Stomach (tissue), 4 donors: ENCODE results near the gene KIAA0930.

Experiments
- EP300 ChIP-seq: sonication (generic); formaldehyde crosslinking; IDR thresholded peaks from one replicate; pipeline ENCODE4 v1.6.1; 2017; ENCODE audit warnings: antibody characterized with exemption
- POLR2A ChIP-seq, 4 donors: fragments of 450-650 bp; IDR thresholded peaks; one replicate each; pipeline ENCODE4 v1.6.1; 2016; ENCODE audit warnings: antibody characterized with exemption in 4 of 4, control low read depth in 2 of 4, mild to moderate bottlenecking in 1 of 4, moderate library complexity in 1 of 4
- TF ChIP-seq, protein P1 (sequence below), 7 experiments: fragments of 450-650 bp in 4 of 7; fragments of 200-600 bp in 3 of 7; sonication (generic) in 3 of 7; IDR thresholded peaks; one replicate each; pipeline ENCODE4 v1.5.1; 2016 to 2019; ENCODE audit warnings: antibody characterized with exemption in 7 of 7, control low read depth in 2 of 7, mild to moderate bottlenecking in 1 of 7

DNA sequence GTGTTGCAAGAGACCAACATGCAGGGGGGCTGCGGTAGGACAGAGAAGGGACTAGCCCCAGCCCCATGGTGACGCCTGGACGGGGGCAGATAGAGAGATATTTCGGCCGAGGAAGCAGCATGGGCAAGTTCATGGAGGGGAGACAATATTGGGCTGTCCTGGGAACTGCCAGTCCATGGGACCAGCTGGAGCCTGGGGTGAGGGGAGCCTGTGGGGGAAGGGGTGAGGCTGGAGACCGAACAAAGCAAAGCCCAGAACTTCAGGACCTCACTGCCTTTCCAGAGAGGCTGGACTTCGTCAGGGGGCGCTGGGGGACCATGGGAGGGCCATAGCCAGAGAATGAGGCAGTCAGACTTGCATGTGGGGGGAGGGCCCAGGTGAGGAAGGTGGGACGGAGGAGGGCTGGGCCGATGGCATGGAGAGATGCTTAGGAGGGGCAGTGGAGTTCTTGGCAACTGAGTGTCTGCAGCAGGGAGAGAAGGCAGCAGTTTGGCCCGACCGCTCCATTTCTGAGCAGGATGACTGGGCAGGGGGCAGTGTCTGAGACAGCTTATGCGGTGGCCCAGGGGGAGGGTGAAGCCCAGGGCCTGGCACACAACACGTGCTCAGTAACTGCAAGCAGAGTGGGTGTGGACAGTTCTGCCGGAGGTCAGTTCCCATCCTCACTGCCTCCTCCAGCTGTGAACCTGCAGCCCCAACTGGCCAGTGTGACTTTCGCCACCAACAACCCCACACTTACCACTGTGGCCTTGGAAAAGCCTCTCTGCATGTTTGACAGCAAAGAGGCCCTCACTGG is 44.8 kb upstream of the KIAA0930 start:
- TF ChIP-seq EP300 (no peak), POLR2A (IDR thresholded peaks at IDR 0.05) (no peak)
- TF ChIP-seq, protein P1, sequence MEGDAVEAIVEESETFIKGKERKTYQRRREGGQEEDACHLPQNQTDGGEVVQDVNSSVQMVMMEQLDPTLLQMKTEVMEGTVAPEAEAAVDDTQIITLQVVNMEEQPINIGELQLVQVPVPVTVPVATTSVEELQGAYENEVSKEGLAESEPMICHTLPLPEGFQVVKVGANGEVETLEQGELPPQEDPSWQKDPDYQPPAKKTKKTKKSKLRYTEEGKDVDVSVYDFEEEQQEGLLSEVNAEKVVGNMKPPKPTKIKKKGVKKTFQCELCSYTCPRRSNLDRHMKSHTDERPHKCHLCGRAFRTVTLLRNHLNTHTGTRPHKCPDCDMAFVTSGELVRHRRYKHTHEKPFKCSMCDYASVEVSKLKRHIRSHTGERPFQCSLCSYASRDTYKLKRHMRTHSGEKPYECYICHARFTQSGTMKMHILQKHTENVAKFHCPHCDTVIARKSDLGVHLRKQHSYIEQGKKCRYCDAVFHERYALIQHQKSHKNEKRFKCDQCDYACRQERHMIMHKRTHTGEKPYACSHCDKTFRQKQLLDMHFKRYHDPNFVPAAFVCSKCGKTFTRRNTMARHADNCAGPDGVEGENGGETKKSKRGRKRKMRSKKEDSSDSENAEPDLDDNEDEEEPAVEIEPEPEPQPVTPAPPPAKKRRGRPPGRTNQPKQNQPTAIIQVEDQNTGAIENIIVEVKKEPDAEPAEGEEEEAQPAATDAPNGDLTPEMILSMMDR (IDR thresholded peaks at IDR 0.05): no peak
